NCI-H1694 treated with DMSO at 0.1 percent for 48 hours (cell line): ENCODE data around the gene TNC.

ENCODE experiments used
- DNase-seq: peaks from one replicate; lab custom pipeline; 2025; lab: John Stamatoyannopoulos, UW

TNC gene

DNA sequence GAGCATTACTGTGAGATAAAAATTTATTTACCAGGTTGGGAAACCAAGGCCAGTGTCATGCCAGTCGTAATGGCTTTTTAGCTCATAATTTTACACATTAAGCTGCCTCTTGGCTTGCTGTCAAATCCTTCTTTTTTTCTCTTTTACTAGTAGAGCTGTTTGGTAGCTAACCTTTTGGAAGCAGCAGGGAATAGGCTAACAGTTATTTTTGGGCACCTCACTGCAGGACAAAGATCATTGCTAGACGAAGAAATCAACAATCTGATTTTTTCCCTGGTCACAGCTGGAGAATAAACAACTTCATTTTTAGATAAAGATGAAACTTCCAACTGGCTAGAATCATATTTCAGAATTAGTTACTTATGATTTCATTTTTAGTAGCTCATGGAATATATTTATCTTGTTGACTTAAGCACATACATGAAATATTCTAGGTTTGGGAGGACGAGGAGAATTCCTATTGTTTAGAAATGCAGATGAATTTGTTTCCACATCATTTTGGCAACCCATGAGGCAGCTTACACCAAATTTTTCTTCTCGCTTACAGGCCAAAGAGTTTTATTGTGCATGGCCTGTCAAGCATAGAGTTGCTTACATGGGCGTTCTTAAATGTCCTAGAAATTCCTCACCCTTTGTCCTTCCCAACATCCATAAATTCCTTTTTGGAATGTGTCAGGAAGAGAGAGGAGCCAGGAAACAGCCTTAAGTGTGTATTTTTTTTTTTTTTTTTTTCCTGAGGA is 19.6 kb downstream of the TNC start:
- no peak for DNase-seq

DNA sequence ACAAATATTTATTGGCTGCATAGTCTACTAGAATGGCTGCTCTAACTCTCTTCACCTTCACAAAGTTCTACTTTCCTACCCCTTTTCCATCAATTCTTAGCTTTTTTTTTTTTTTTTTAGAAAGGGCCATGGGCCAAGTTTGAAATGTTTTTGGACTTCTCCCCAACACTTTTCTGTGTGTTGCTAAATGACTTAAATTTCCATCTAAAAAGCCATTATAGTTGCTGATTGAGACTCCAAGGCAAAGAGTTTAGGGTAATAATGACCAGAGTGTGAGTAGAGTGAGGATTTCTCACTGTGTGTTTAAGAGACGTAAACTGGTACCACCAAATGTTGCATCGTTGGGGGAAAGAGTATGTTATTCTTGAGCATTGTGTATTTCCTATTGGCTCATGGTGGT is 24.4 kb downstream of the TNC start:
- no peak for DNase-seq

DNA sequence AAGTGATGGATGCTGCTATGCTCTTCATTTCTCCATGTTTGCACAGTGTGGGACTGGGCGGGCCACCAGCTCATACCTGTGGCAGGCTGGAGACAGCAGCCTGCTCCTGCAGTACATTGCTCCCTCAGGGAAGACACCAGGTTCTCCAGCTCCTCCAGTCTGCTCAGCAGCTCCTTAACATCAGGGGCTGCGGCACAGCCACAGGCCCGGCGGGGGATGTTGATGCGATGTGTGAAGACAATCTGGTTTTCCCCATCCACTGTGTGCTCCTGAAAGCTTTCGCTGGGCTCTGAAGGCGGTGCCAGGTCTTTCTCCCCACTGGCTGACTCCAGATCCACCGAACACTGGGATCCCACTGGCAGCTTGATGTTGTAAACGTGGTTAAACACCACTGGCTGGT is 27.5 kb downstream of the TNC start:
- DNase-seq: no peak

DNA sequence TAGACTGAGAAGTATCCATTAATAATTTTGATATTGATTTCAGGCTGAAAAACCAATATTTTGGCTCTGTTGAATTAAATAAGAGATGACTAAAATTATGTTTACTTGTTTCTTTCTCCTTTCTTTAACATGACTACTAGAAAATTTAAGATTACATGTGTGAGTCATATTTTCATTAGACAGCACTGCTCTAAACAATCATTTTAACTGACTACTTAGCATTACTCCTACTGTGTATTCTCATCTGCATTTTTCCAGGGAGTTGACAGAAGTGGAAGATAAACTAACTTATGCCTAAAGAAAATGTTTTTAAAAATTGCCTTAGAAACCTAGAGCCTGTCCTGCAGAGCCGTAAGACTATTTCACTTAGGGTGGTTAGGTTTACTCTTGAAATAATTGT is 29.1 kb downstream of the TNC start:
- no peak for DNase-seq

DNA sequence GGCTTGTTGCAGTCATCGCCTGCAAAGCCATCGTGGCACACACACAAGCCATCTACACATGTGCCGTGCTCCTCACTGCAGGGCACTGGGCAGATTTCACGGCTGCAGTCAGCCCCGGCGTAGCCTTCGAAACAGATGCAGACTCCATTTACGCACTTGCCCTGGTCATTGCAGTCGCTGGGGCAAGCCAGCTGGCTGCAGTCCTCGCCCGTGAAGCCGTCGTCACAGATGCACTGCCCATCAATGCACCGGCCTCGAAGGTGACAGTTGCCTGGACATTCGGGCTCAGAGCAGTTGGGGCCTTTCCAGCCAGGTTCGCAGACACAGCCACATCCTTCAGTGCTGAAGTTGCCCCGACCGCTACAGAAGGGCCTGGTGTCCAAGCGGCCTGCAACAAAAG is 31.1 kb downstream of the TNC start:
- DNase-seq: no peak

DNA sequence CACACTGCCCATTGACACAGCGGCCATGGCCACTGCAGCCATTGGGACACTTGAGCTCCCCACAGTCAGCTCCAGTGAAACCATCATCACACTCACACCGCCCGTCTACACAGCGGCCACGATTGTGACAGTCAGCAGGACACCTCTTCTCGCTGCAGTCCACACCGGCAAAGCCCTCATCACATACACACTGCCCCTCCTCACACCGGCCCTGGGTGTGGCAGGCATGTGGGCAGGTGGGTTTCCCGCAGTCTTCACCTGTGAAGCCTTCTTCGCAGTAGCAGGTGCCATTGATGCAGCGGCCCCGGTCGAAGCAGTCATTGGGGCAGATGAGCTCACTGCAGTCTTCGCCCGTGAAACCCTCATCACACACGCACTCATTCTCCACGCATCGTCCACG is 31.5 kb downstream of the TNC start:
- no peak for DNase-seq

DNA sequence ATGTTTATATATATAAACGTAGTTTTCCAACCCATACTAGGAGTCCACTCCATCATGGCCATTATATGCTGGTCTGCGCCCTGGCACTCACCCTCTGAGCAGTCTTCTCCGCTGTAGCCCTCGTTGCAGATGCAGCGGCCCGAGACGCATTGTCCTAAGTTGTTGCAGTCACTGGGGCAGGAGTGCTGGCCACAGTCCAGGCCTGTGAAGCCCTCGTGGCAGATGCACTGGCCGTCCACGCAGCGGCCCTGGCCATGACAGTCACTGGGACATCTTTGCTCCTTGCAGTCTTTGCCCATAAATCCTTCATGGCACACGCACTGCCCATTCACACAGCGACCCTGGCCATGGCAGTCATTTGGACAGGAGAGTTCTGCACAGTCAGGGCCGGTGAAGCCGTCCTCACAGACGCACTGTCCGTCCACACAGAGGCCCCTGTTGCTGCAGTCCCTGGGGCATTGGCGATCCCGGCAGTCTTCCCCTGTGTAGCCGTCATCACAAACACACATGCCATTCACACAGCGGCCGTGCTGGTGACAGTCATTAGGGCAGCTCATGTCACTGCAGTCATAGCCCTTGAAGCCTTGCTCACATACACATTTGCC is 32.1 kb downstream of the TNC start:
- no peak for DNase-seq

DNA sequence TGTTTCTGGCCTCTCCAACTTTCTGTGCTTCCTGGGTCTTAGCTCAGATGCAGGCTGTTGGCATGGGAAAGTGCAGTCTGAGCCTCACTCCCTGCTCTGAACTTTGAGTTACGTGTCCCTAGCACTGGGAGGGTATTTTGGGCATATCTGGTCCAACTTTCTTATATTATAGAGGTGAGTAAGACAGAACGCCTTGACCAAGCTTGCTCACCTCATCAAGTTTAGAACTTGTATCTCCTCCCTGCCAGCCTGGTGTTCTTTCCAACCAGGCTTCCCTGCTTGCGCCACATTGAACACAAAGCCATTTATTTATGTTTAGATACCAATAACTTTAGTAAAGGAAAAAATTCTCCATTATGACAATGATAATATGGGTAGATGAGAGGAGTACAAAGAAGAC is 33.2 kb downstream of the TNC start:
- DNase-seq: no peak

DNA sequence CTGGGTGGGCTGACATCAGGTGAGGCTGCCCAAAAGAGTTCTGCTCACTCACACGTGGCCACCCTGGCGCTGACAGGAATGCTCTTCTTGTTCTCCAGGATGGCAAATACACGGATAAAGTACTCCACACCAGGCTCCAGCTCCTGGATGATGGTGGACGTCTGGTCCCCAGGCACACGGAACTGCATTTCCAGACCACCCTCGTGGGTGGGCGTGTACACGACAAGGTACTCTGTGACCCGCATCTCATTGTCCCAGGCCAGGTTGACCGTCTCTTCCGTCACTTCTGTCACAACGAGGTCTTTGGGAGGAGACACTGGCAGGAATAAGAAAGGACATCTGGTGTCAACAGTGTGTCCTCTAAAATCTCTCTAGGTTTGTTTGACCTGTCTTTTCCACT is 33.8 kb downstream of the TNC start:
- DNase-seq: no peak

DNA sequence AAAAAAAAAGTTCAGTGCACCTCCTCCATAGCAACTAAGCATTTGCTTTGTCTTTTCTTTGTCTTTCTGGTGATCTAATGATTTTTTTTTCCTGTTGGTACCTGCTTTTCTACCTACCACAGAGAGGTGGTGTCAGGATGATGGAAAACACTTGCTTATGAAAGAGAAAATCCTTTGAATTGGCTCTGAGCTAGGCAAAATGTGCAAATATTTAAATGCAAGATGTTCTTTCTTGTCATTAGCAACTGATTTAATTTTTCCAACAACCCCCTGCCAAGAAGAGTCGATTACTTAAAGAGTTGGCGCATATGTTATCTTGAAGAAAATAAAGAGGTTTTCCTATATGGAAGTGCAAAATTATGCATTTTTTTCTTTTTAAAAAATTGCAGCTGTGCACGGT is 37.7 kb downstream of the TNC start:
- DNase-seq: no peak

DNA sequence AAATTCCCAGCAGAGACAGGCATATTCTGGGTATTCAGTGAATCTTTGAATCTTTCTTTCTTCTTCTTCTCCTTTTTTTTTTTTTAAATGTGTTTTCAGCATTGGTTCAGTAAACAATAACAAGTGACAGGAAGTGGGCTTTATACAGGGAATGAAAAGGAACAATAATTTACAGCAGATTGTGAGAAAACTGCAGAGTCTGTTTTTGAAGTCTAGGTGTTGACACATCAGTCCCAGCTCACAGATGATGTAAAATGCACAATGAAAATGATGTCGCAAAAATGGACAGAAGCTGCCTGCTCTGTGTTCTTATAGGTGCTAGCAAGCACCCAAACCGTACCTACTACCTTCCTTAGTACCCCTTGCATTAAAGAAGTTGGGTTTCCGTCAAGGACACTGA is 38.8 kb downstream of the TNC start:
- no peak for DNase-seq

DNA sequence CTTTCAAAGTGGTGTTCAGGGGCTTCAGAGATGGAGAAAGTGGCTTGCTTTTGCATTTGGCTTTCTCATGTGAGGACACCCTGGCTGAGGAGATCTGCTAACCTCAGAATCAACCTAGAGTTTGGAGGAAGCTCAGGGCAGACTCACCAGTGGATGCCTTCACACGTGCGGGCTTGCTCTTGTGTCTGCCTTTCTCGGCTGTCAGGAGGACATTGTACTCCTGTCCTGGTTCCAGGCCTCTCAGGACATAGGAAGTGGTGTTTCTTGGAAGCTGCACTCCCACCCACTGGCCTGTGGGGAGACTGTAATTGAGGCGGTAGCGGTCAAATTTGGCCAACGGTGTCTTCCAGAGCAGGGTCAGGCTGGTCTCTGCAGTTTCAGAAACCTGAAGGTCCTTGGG is 44.5 kb downstream of the TNC start:
- DNase-seq: no peak

DNA sequence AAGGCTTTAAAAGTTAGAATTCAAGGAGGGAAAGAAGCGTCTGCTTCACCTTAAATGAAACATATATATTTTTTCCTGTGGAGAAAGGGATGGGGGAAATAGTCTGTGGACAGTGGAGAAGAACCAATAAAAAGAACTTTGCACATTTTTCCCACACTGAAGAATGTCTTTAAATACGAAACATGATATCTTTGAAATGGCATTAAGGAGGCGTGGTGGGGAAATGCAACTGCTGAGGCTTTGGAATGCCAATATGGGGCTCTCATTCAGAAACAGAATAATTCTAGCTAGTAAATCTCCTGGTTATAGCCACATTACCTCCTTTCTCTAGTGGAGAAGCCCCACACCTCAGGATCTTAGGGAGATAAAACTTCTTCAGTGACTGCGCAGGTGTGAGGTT is 46.8 kb downstream of the TNC start:
- DNase-seq: no peak

DNA sequence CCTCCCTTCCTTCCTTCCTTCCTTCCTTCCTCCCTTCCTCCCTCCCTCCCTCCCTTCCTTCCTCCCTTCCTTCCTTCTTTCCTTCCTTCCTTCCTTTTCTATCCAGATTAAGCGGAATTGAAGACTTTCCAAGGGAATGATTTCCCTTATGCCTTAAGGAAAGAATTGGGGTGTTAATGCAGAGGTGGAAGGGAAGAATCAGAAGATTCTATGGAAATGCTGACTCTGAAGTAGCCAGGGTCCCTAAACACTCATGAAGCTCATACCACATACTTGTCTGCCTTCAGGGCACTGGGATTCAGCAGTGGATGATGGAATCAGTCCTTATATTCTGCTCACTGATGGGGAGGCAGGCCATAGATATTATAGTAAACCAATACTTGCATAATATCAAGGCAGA is 48.2 kb downstream of the TNC start:
- no peak for DNase-seq

DNA sequence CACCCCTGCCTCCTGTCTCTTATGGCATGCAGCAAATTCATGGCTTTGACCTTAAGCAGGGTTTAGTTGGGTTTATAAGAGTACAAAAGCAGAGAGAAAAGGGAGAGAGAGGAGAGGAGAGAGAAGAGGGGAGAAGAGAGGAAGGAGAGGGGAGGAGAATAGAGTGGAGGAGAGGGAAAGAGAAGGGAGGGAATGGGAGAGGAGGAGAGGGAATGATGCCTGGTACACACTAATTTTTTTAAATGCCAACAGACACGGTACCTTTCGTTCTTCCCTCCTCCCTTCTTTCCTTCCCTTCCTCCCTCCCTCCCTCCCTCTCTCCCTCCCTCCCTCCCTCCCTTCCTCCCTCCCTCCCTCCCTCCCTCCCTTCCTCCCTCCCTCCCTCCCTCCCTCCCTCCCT is 48.7 kb downstream of the TNC start:
- DNase-seq: no peak

DNA sequence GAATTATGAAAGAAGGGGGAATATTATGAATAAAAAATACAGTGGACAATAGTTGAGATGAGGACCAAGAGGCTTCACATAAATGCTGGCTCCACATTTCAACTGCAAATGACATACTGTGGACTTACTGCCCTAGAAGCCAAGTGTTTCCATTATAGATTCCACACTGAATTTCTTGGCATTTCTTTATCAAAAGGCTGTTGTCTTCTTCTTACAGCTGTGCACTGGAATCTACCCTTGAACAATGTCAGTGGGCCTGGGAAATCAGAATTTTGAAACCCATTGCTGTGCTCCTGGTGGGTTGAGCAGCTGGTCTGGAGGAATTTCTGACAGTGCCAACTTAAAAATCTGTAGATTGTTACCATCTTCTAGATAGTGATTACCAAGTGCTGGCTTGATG is 49.9 kb downstream of the TNC start:
- no peak for DNase-seq

DNA sequence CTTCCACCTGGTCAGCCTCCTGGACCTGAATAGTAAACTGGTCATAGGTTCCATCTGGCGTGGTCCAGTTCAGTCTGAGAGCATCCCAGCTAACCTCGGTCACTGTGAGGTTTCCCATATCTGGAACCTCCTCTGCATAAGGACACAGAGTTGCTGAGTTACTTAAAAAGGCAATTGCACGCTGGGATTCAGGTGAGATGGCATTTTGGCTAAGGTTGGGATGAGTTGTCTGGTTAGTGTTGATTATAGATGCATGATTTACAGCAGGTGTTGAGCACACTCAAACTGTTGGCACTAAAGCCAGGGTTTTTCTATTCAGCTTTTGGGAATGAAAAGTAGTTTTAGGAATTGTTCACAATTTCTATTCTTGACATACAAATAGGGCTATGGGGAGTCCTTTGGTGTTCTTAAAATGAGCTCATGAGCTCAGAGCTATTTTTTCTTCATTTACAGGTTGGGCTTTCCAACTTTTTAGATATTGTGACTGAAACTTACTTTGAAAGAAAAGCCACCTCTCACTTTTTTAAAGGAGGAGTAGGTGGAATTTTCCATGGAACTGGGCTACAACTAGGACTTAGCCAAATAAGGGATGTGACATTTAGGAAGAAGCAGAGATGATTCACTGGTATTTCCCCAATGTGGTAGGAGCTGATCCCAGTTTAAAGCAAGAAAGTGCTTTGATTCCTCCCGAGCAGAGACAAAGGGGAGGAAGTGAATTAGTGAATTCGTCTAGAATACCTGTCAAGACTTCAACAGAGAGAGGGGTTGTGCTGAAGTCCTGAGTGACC is 54.7 kb downstream of the TNC start:
- no peak for DNase-seq

DNA sequence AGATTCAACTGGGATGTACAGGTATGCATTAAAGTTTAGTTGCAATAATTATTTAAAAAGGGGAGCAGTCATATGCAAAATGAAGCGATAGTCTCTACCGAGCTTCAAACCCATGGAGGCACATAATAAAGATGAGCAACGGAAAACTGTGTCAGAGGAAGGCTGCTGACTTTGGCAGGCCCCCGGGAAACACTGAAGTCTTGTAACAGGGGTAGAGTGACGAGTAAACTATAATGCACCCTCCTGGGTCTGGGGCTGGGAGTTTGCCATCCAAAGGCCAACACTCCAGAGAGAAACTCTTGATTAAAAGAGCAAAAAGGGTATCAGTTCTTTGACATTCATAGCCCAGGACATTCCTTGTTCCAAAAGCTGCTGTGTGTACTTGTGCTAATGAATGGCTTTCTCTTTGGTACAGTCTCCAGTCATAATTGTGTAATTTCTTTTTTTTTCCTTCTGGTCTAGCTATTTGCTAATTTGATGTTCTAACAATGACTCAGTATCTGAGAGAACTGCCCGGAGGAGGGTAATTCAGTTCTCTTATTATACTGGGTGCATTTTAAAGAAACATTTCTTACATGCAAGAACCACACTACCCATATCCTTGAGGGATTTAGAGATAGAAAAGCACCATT is 59.2 kb downstream of the TNC start:
- no peak for DNase-seq

DNA sequence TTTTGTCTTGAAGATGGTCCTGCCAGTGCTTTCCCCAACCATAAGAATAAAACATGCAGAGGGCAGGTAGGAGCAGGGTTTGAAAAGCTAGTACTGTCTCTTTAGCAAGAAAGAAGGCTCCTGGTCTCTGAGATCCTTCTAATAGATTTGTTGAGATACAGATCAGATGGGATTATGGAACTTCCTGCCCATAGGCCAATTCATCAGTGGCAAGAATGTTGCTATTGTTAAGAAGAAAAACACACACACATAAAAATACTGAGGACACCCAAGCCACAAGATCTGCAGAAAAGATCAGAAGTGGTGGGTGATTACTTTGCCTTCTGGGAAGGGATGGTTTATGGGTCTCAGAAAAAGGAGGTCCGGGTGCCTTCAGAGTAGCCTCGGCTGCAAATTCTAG is 59.8 kb downstream of the TNC start:
- no peak for DNase-seq

DNA sequence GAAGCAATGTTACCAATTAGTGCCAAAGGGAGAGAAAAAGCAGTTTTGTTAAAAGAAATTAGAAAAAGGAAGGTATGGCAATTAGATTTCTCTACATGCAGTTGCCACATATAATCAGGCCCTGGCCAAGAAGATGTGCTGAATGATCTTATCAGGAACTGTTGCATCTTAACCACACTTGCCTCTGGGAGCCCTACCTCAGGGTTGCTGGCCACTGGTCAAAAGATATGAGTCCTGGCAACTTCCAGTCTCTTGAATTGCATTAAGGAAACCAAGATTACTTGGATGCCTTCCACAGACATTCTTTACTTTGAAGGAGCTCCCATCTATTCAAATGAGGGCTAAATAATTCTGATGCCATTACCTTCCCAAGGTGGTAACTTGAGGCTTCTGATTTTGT is 60.4 kb downstream of the TNC start:
- DNase-seq: no peak

DNA sequence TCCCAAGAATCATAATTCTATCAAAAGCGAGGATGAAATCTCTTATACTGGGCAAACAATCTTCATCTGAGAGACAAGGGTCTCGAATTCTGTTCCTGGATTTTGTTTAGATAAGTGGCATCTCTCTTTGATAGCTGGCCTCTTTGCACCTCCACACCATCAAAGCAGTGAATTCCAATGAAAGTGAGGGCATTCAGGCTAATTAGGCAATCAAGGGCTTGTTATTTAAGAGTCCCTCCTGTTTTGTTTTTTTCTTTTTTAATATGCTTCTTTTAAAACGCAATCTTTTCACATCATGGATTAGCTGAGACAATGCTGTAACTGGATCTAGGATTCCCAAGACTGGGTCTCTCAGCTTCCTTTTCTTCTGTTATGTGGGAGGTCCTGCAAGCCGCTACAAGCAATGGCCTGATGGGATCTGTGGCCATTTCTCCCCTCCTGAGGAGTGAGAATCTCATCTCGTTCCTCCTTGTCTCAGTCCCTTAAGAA is 67.9 kb downstream of the TNC start:
- no peak for DNase-seq

DNA sequence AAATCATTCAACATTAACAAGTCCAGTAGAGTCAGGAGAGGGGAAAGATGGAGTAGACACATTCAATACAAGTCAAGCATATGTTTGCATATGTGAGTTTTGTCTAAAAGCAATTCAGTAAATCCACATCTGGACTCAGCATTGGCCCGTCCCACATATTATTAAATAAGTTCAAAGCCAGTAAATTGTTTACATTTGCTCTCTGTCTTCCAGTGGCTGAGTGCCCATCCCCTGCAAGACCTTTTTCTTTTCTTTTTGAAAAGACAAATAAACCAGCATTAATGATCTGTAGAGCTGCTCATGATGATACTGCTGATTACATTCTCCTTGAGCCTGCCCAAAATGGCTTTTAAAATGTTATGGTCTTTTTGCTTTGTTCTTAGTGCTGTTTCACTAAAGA is 71.1 kb downstream of the TNC start:
- no peak for DNase-seq

DNA sequence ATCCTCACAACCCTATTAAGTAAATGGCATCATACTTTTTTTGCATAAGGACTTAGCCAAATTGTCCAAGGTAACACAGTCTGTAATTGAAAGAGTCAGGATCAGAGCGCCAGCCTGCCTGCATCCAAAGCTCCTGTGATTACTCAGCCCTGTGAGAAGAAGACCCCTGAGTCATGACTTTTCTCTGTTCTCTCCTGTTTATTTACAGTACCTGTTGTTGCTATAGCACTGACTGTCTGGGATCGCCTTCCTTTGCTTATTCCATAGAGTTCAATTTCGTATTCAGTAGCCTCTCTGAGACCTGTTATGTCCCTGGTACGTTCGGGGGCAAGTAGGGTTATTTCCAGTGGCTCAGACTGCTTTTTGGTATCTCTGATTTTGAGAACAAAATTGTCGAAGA is 71.8 kb downstream of the TNC start:
- DNase-seq: no peak
